AG04449 (cell line): ENCODE measurements around the gene SLC2A11.

Experiments used
- CTCF ChIA-PET: fragments of 350-600 bp; formaldehyde crosslinking; extraction: SDS; loops from one replicate; lab custom pipeline; 2021; ENCODE audit warnings: antibody characterized with exemption; lab: Yijun Ruan, JAX
- POLR2A ChIA-PET: fragments of 400-600, 350-600 bp; formaldehyde crosslinking; extraction: SDS; loops from one replicate; lab custom pipeline; 2020; ENCODE audit warnings: antibody characterized with exemption, inconsistent platforms; lab: Yijun Ruan, JAX
- DNase-seq: peaks from one replicate; pipeline ENCODE4 v3.0.0-alpha.2; 2010; ENCODE audit warnings: low read depth, low spot score
- H3K4me3 ChIP-seq: 2 replicates; pipeline ENCODE4 v1.5.1; 2011; ENCODE audit warnings: low read depth, mild to moderate bottlenecking, control low read depth, low read length
- CTCF ChIP-seq: IDR thresholded peaks from one replicate; pipeline ENCODE4 v1.5.1; 2011; ENCODE audit warnings: mild to moderate bottlenecking, moderate library complexity, low read length, control low read depth, inconsistent platforms; ENCODE audit not compliant: insufficient read depth; ENCODE audit errors: missing control alignments

The SLC2A11 gene

GRCh38 chr22:23834406-23834792, 23.3 kb upstream of the SLC2A11 start:
- POLR2A ChIA-PET: no interaction called here
- CTCF ChIA-PET: interaction anchor here (1.8 to 5.0 kb wide), 2 partner anchors 12 to 15 kb away, joined by 5 to 38 read pairs; no protein-coding TSS in a partner anchor
- no peak for DNase-seq
- H3K4me3 ChIP-seq: no peak overlapping the region
- TF ChIP-seq CTCF: no peak

- DNase-seq: no peak
- CTCF ChIA-PET: interaction anchor here (1.1 to 5.0 kb wide), 4 partner anchors 11 to 64 kb away, joined by 3 to 38 read pairs (median 4); partner anchors contain the start of gene SLC2A11
- no peak overlapping the region for H3K4me3 ChIP-seq
- TF ChIP-seq CTCF: no peak
- POLR2A ChIA-PET: interaction anchor here (0.5 kb wide), 1 partner anchor 23 kb away, joined by 3 read pairs; no protein-coding TSS in a partner anchor
Observed at GRCh38 chr22:23834793-23835483, 22.7 kb upstream of the SLC2A11 start.

GRCh38 chr22:23835484-23836144, 22.1 kb upstream of the SLC2A11 start:
- TF ChIP-seq CTCF: no peak
- no peak overlapping the region for H3K4me3 ChIP-seq
- no peak for DNase-seq
- POLR2A ChIA-PET: no interaction called here
- CTCF ChIA-PET: interaction anchor here (1.1 to 5.0 kb wide), 4 partner anchors 10 to 65 kb away, joined by 3 to 38 read pairs (median 4); partner anchors contain the start of gene SLC2A11

- ChIA-PET CTCF (interaction anchor here (1.6 to 3.1 kb wide), 3 partner anchors 10 to 65 kb away, joined by 3 to 15 read pairs (median 5); no protein-coding TSS in a partner anchor), POLR2A (no interaction called here)
- DNase-seq: no peak
- TF ChIP-seq CTCF: no peak
- H3K4me3 ChIP-seq: no peak overlapping the region
Observed at GRCh38 chr22:23836281-23836680, 21.4 kb upstream of the SLC2A11 start.

GRCh38 chr22:23836692-23837495, 20.8 kb upstream of the SLC2A11 start:
- H3K4me3 ChIP-seq: no peak overlapping the region
- no peak for DNase-seq
- POLR2A ChIA-PET: no interaction called here
- CTCF ChIA-PET: interaction anchor here (1.6 to 3.1 kb wide), 2 partner anchors 13 to 66 kb away, joined by 3 to 15 read pairs; no protein-coding TSS in a partner anchor
- no peak for TF ChIP-seq CTCF
